GM21423 (cell line): Measurements from ENCODE around the gene BNC2.

ENCODE experiments used
- ATAC-seq: cut with Tn5 transposase; IDR thresholded peaks from one replicate; pipeline ENCODE4 v1.9.1; 2021; ENCODE audit warnings: mild to moderate bottlenecking, moderate library complexity; ENCODE audit not compliant: unreplicated experiment

Gene BNC2

GRCh38 chr9:16637911-16638310, 232.6 kb downstream of the BNC2 start:
- ATAC-seq, result no peak

GRCh38 chr9:16637218-16637617, 233.3 kb downstream of the BNC2 start:
- no peak for ATAC-seq

GRCh38 chr9:16633794-16634193, 236.7 kb downstream of the BNC2 start:
- no peak for ATAC-seq

GRCh38 chr9:16628413-16628812, 242.1 kb downstream of the BNC2 start:
- ATAC-seq, result no peak

- ATAC-seq, result no peak
Measured at GRCh38 chr9:16627967-16628366, 242.5 kb downstream of the BNC2 start.

GRCh38 chr9:16627521-16627920, 242.9 kb downstream of the BNC2 start:
- no peak for ATAC-seq

- no peak for ATAC-seq
Measured at GRCh38 chr9:16626577-16627130, 243.8 kb downstream of the BNC2 start.

GRCh38 chr9:16625811-16626210, 244.7 kb downstream of the BNC2 start:
- no peak for ATAC-seq

GRCh38 chr9:16625161-16625631, 245.3 kb downstream of the BNC2 start:
- no peak for ATAC-seq

GRCh38 chr9:16624744-16625117, 245.7 kb downstream of the BNC2 start:
- no peak for ATAC-seq

GRCh38 chr9:16623989-16624743, 246.3 kb downstream of the BNC2 start:
- ATAC-seq, result no peak

- no peak for ATAC-seq
Measured at GRCh38 chr9:16622541-16622940, 247.9 kb downstream of the BNC2 start.

- no peak for ATAC-seq
Measured at GRCh38 chr9:16619914-16620520, 250.5 kb downstream of the BNC2 start.

- no peak for ATAC-seq
Measured at GRCh38 chr9:16619402-16619801, 251.1 kb downstream of the BNC2 start.

- ATAC-seq, result no peak
Measured at GRCh38 chr9:16618524-16618923, 251.9 kb downstream of the BNC2 start.

GRCh38 chr9:16616686-16617085, 253.8 kb downstream of the BNC2 start:
- ATAC-seq, result no peak

GRCh38 chr9:16615451-16615850, 255.0 kb downstream of the BNC2 start:
- ATAC-seq, result no peak

- ATAC-seq, result no peak
Measured at GRCh38 chr9:16613605-16614004, 256.9 kb downstream of the BNC2 start.

- no peak for ATAC-seq
Measured at GRCh38 chr9:16613051-16613450, 257.4 kb downstream of the BNC2 start.

- no peak for ATAC-seq
Measured at GRCh38 chr9:16612627-16613026, 257.8 kb downstream of the BNC2 start.

- no peak for ATAC-seq
Measured at GRCh38 chr9:16611983-16612382, 258.5 kb downstream of the BNC2 start.

- ATAC-seq, result no peak
Measured at GRCh38 chr9:16611001-16611400, 259.5 kb downstream of the BNC2 start.
